GM21825 (cell line): ENCODE data around the gene NR1D2.

Source experiments
- ATAC-seq: cut with Tn5 transposase; IDR thresholded peaks from one replicate; pipeline ENCODE4 v1.9.1; 2021; ENCODE audit warnings: mild to moderate bottlenecking, moderate library complexity; ENCODE audit not compliant: unreplicated experiment

The NR1D2 gene

DNA sequence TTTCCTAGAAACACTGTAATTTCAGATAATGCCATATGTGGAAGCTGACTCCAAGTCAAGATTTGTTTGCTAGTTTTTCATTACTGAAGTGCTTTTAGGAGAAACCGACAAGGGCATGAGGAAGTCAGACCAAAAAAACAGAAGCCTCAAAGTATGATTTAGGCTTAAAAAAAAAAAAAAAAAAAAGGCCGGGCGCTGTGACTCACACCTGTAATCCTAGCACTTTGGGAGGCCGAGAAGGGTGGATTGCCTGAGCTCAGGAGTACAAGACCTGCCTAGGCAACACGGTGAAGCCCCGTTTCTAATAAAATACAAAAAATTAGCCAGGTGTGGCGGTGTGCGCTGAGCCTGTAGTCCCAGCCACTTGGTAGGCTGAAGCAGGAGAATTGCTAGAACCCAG lies 16.6 kb upstream of the NR1D2 start:
- no peak for ATAC-seq

DNA sequence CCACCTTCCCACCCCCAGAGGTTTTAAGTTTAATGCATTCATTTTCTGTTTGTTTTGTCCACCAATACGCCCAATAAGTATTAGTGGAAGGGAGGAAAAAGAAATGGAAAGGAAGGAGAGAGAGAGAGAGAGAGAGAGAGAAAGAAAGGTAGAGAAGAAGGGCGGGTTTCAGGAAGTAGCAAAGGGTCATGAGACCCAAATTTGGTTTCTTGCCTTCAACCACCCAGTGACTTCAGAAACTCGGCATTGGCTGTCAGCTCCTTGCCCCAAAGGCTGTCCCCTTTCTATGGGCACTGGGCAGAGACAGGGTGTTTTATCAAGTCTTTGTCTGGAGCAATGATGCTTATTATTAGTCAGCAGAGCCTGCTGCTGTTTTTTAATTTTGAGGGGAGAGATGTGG lies 13.5 kb upstream of the NR1D2 start:
- ATAC-seq = no peak

DNA sequence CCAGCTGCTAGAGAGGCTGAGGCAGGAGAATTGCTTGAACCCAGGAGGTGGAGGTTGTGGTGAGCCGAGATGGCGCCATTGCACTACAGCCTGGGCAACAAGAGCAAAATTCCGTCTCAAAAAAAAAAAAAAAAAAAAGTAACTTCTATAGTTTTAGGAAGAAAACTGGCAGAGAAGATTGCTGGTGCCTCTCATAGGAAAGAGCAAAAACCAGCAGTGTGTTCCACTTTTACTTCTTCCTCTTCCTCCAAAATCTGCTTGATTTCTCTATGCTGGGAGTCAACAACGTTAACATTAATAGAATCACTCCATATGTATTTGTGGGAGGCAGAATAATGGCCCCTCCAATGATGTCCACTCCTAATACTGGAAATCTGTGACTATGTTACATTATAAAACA lies 12.5 kb upstream of the NR1D2 start:
- no peak for ATAC-seq

DNA sequence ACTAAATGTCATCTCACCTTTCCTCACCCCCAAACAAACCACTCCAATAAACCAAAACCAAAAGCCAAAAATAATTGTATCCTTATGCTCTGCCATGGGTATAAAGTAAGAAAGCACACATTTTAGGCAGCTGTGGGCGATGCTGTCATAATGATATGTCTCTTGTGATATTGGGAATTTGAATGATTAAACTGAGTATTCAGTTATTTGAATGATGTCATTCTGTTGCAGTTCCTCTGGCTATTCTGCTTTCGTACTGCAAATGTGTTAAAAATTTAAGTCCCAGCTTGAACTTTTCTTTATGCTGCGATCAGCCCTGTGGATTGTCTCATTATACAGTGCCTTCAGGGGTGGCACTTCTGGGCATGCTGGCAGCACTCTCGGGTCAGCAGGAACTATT lies 10.8 kb upstream of the NR1D2 start:
- no peak for ATAC-seq

DNA sequence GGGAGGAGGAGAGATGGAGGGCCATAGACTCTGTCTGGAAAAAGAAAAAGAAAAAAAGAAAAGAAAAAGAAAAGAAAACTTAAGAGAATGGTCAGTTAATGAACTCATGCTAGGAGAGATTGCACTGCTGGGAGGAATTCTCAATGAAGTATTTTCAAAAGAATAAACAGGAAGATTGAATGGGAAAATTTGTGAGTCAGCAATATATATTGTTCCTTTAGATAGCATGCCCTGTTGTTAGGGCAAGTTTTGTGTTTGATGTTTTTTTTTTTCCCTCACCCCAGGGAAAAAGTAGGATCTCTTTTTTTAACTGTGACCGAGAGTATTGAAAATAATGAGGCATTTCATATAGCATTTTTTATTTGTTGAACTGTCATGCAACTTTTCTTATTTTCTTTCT lies 7.8 kb upstream of the NR1D2 start:
- no peak for ATAC-seq

DNA sequence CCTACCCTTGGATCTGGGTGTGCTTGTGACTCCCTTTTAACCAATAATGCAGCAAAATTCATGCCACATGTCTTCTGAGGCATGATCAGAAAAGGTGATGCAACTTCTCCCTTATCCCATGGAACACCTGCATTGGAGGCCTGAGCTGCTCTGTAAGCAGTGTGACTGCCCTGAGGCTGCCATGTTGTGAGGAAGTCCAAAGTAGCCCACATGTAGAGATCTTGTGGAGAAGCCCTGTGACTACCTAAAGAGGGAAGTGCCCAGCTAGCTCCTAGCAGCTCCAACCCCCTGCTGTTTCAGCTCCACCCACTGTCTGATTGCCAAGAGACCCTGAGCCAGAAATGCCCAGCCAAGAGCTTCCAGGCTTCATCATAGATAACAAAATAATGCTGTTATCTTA lies 6.4 kb upstream of the NR1D2 start:
- no peak for ATAC-seq

DNA sequence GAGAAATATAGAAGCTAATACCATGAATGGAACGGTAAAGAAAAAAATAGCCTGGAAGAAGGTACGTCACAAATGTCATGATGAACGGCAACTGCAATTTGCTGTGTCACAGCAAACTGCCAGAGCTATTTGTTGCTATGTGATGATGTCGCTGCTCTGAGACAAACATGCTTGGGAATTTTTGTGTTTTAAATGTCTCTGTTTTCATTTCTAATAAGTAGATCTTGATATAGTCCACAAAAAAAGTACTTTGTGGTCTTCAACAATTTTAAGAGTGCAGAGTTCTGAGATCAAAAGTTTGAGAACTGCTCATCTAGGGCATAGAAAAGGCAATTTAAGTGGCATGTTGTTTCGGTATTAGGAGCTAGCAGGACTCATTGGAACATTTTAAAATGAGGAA lies 4.3 kb upstream of the NR1D2 start:
- ATAC-seq = no peak

DNA sequence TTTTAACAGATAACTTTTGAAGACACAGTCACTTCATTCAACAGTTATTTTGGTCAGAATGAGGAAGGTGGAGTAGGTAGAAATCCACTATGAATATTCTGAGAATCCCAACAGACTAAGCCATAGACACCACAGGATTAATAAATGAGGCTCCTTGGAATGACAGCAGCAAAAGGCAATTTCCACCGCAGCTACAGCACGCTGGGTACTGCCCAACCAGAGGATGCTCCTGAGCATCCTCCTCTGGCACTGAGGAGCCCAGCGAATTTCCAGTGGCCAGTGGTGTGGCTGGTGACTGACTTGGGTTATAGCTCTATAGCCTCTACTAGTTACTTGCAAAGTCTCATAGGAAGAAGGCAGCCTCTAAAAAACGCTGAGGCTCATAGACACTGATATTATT lies 3.6 kb upstream of the NR1D2 start:
- no peak for ATAC-seq

DNA sequence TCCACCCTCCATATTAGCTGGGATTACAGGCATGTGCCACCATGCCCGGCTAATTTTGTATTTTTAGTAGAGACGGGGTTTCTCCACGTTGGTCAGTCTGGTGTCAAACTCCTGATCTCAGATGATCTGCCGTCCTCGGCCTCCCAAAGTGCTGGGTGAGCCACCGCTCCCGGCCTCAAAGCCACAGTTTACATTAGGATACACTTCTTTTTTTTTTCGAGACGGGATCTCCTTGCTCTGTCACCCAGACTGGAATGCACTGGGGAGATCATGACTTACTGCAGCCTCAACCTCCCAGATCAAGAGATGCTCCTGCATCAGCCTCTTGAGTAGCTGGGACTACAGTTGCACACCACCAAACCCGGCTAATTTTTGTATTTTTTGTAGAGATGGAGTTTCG lies 2.5 kb upstream of the NR1D2 start:
- ATAC-seq = no peak

DNA sequence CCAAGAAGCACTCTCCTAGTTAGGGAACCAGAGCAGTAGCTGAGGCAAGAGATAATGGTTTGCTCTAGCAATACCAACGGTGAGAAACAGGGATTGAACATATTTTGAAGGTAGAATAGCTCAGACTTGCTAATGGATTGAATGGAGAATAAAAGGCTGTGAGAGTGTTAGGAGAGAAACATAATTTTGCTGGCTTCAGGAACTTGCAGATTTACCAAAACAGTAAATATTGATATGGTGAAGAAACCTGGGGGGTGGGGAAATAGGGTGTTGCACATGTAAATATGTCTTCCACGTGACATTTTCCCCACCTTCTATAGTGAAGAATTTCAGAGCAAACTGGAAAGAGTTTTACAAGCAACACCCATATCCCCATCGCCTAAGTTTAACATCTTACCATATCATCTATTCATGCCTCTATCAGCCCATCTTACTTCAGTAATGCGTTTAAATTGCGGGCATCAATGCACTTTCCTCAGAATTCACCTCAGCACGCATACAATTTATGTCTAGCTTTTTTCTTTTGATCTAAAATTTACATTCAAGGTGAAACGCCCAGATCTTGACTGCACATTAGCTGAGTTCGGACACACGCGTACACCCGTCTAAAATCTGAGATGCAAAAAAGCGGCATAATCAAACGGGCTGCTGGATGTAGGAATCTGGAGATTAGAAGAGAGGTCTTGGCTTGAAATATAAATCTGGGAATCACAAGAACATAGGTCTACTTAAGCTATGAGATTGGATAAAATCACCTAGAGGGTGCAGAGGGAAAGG lies 891 bp upstream of the NR1D2 start:
- ATAC-seq = no peak

DNA sequence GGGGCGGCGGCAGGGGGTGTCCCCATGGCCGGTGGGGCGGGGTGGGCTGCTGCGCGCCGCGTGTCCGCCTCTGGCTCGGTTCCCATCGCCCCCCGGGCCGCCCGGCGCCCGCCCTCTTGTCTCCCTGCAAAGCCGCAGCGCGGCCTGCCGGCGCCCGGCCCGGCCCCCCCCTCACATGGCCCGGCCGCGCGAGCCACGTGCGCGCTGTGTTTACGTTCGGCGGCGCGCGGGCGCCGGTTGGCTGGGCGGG lies 502 bp downstream of the NR1D2 start:
- ATAC-seq = no peak

DNA sequence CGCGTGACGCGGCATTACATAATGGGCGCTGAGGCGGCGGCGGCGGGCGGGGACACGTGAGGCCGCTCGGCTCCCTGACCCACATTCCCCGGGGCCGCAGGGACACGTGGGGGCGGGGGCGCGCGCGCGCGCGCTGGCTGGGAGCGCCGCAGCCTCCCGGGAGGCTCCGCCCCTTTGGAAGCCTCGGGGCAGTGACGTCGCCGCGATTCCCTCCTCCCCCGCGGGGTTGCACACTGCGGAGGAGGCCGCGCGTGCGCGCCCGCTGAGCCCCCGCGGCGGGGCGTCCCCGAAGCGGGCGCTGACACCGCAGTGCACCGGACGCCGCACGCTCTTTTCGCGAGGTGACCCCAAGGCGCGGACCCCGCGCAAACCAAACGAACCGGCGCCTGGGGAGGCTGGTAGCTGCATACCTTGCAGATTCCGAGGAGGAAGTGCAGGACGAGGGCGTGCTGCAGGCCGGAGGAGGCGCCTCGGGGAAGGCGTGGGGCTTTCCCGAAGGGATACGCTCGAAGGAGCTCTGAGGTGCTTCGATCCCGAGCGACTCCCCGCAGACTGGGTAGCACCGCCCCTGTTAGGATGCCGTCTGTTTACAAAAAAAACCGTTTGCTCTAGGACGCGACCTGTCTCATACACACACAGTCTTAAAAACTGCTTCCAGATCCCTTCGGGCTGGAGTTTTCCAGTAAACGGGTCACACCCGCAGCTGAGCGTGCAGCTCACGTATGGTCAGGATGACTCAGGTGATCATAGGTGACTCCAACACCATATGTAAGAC lies 1.0 kb downstream of the NR1D2 start:
- ATAC-seq = peak; percentile 72

DNA sequence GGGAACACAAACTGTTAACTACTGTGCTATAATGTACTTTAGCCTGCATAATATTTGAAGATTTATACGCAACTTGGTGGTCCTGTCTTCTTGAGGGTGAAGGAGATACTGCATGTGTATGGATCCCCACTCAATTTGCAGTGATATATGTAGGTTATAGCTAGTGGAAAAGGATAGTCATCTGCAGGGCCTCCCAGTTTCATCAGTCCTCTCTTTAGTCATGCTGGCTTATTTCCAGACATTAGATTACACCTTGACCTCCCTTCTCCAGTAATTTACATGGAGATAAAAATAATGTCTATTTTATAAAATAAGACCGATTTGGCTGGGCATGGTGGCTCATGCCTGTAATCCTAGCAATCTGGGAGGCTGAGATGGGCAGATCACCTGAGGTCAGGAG lies 3.7 kb downstream of the NR1D2 start:
- no peak for ATAC-seq

DNA sequence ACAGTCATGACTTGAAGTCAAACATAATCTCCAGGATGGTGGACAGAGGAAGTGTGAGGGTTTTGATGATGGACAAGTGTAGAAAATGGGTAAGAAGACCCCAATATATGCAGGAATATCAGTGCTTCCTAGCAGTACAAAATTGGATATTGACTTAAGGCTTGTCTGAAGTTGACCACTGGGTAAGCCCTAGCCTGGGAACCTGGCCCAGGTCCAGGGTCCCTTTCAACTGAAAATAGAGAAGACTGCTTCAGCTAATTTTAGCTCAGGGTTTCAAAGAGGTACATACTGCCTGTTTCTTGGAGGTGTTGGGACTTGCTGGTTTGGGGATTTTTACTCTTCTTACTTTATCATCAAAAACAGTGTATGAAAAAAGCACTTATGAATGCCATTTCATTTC lies 4.7 kb downstream of the NR1D2 start:
- peak; percentile 17 for ATAC-seq

DNA sequence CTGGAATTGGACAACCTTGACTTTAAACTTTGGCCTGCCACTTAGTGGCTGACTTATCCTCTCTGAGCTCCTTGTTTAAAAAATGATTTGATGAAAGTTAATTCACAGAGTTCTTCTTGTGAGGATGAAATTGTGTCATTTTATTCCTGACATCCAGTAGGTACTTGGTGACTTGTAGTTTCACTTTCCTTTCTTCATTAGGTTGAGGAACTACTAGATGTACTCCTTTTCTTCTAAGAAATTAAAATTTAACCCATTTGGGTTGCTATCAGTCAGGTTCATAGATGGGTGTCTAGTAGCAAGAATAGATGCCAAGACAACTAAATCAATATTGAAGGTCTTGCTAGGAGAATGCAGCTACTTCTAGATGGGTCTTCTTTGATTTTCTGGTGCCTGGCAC lies 5.2 kb downstream of the NR1D2 start:
- peak; percentile 28 for ATAC-seq

DNA sequence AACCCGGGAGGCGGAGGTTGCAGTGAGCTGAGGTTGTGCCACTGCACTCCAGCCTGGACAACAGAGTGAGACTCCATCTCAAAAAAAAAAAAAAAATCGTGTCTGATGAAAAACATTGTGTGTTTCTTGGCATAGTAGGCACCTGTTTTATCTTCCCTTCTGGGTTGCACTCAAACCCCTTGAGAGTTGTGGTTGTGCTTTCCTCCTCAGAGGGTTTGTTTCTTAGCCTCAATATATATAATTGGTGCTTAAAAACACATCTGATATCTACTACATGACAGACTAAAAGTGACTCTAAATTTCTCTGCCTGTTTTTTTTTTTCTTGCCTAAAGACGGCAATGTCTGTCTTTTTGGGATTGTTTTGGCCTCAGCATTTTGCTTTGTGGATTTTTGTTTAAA lies 7.6 kb downstream of the NR1D2 start:
- ATAC-seq = peak; percentile 45

DNA sequence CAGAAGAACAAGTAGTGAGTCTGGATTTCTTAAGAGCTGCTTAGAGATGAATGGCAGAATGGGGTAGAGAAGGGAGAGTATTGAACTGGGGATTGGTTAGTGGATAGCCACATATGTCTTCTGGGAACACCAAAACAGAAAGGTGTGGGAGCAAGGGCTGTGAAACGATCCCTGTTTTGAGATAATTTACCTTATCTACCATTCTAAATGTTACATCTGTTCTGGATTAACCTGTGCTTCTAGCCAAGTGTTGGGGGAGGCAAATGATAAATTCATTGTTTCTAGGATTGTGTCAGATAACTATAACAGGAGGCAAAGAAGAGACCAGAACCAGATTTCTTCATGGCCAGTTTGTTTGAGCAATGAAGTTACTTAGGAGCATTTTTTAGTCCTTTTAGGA lies 8.4 kb downstream of the NR1D2 start:
- no peak for ATAC-seq

DNA sequence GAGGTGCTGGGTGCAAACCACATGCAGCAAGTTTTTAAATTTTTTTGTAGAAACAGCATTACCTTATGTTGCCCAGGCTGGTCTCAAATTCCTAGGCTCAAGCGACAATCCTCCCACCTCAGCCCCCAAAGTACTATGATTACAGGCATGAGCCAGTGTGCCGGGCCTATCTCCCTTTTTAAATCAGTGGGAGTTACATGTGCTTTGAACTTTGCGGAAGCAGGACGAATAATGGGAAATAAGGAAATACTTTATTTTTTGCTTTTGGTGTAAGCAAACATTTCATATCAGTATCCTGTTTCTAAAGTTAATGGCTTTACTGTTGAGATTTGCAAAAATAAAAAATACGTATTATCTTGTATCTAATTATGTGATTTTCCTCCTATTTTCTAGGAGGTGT lies 9.1 kb downstream of the NR1D2 start:
- no peak for ATAC-seq

DNA sequence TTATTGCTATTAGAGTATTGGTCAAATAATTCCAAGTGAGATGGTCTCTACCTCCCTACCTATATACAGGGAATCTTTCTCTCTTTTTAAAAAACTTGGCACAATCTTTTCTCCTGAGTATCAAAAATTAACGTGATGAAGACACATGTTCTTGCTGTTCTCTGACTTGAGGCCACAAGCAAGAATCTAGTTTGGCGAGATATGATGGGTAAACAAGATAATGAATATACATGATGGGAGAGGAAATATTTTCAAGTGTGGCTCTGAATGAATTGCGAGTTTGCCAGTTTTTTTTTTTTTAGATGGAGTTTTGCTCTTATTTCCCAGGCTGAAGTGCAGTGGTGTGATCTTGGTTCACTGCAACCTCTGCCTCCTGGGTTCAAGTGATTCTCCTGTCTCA lies 11.6 kb downstream of the NR1D2 start:
- no peak for ATAC-seq

DNA sequence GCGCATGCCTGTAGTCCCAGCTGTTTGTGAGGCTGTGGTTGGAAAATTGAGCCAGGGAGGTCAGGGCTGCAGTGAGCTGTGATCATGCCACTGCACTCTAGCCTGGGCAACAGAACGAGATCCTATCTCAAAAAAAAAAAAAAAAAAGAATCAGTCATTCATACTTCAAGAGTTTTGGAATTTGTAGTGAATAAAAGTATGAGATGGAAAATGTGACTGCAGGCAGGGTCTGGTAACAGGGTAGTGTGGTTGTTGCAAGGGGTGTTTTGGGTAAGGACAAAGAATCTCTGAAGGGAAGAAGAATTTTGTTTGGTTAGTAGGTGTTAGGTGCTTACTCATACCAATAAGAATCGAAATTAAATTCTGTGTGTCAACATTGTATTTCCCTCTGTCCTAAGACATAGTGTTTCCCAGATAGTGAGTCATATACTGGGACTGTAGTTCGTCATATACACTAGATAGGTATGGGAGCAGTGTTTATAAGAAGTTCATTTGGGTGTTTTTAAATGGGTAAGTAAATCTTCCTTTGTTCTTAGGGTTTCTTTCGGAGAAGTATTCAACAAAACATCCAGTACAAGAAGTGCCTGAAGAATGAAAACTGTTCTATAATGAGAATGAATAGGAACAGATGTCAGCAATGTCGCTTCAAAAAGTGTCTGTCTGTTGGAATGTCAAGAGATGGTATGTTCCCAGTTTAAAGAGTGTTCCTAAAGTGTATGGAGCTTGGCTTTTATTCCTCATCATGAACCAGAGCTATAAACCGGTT lies 14.2 kb downstream of the NR1D2 start:
- ATAC-seq = no peak

DNA sequence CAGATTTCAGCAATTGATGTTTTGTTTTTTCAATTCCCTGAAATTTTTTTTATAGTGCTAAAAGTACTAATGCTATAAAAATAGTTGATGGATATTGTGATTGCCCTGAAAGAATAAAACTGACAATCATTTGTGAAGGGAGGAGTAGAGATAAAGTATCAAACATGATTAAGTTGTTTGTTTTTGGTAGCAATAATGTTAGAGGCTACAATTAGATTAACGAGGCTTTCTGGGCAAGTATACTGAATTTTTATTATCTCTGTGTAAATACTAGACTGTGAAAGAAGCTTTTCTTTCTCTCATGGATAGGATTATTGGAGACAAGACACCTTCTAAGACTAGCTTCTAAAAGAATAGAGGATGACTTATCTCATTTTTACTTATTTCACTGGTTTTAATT lies 15.6 kb downstream of the NR1D2 start:
- no peak for ATAC-seq

DNA sequence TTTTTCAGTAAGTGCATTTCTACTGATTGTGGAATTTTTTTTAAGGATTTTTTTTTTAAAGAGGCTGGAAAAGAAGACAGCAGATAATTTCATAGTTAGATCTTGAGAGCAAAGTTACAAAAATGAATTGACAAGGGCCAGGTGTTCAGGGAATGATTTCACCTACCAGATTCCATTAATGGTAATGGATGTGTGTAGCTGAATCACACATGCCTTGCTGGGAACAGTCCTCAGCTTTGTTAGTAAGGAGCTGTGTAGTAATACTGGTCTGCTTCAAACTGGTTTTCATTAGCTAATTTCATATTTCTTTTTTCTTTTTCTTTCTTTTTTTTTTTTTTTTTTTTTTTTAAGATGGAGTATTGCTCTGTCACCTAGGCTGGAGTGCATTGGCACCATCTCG lies 16.0 kb downstream of the NR1D2 start:
- no peak for ATAC-seq
